HG02642 (cell line): Measurements from ENCODE around the gene DRD2.

Experiments used
- ATAC-seq: cut with Tn5 transposase; IDR thresholded peaks from one replicate; pipeline ENCODE4 v1.9.1; 2021; ENCODE audit warnings: mild to moderate bottlenecking; ENCODE audit not compliant: unreplicated experiment, poor library complexity

The DRD2 gene

GRCh38 chr11:113488931-113489351 is 13.7 kb upstream of the DRD2 start:
- no peak for ATAC-seq

- ATAC-seq = no peak
Observed at GRCh38 chr11:113487622-113488021, 12.4 kb upstream of the DRD2 start.

- no peak for ATAC-seq
Observed at GRCh38 chr11:113484223-113484622, 9.0 kb upstream of the DRD2 start.

- no peak for ATAC-seq
Observed at GRCh38 chr11:113481672-113482071, 6.5 kb upstream of the DRD2 start.

- ATAC-seq = no peak
Observed at GRCh38 chr11:113481226-113481625, 6.0 kb upstream of the DRD2 start.

GRCh38 chr11:113477321-113477720 is 2.1 kb upstream of the DRD2 start:
- ATAC-seq = no peak

- ATAC-seq = no peak
Observed at GRCh38 chr11:113476553-113476952, 1.4 kb upstream of the DRD2 start.

GRCh38 chr11:113474362-113475159 is 637 bp downstream of the DRD2 start:
- no peak for ATAC-seq

- no peak for ATAC-seq
Observed at GRCh38 chr11:113473983-113474361, 1.2 kb downstream of the DRD2 start.

- no peak for ATAC-seq
Observed at GRCh38 chr11:113472471-113472870, 2.7 kb downstream of the DRD2 start.

GRCh38 chr11:113470233-113470632 is 5.0 kb downstream of the DRD2 start:
- no peak for ATAC-seq

- ATAC-seq = no peak
Observed at GRCh38 chr11:113468726-113469345, 6.4 kb downstream of the DRD2 start.

GRCh38 chr11:113467545-113467944 is 7.7 kb downstream of the DRD2 start:
- ATAC-seq = no peak

GRCh38 chr11:113465786-113466185 is 9.4 kb downstream of the DRD2 start:
- ATAC-seq = no peak

- ATAC-seq = no peak
Observed at GRCh38 chr11:113464416-113464815, 10.8 kb downstream of the DRD2 start.

- ATAC-seq = no peak
Observed at GRCh38 chr11:113462830-113463229, 12.4 kb downstream of the DRD2 start.

GRCh38 chr11:113461639-113462038 is 13.6 kb downstream of the DRD2 start:
- ATAC-seq = no peak

- no peak for ATAC-seq
Observed at GRCh38 chr11:113460469-113460868, 14.7 kb downstream of the DRD2 start.

- ATAC-seq = no peak
Observed at GRCh38 chr11:113458189-113458588, 17.0 kb downstream of the DRD2 start.

GRCh38 chr11:113457784-113458183 is 17.4 kb downstream of the DRD2 start:
- ATAC-seq = no peak

- no peak for ATAC-seq
Observed at GRCh38 chr11:113454455-113454854, 20.7 kb downstream of the DRD2 start.

GRCh38 chr11:113449743-113450142 is 25.5 kb downstream of the DRD2 start:
- ATAC-seq = no peak
